ENCODE results near the gene IGF2BP1.
"Not testable (repeated sequence)": the region's sequence is repeated elsewhere in the genome, so short reads cannot be mapped to it uniquely, and the experiment has no call there.

Gene IGF2BP1

GRCh38 chr17:49020609-49021008 is 23.4 kb downstream of the IGF2BP1 start:
- no peak for DNase-seq

GRCh38 chr17:49021095-49021767 is 24.0 kb downstream of the IGF2BP1 start:
- DNase-seq, result no peak

GRCh38 chr17:49021768-49022103 is 24.6 kb downstream of the IGF2BP1 start:
- DNase-seq, result no peak

- no peak for DNase-seq
Observed at GRCh38 chr17:49022391-49022941, 25.3 kb downstream of the IGF2BP1 start.

- DNase-seq, result no peak
Observed at GRCh38 chr17:49024523-49024922, 27.3 kb downstream of the IGF2BP1 start.

GRCh38 chr17:49026447-49026846 is 29.3 kb downstream of the IGF2BP1 start:
- DNase-seq, result not testable (repeated sequence)

GRCh38 chr17:49028271-49028670 is 31.1 kb downstream of the IGF2BP1 start:
- no peak for DNase-seq

- no peak for DNase-seq
Observed at GRCh38 chr17:49029801-49030200, 32.6 kb downstream of the IGF2BP1 start.

- peak in 8 of 14 donors; percentile 1 to 28 (median 18) for DNase-seq
Observed at GRCh38 chr17:49031965-49032928, 35.1 kb downstream of the IGF2BP1 start.

- DNase-seq, result no peak
Observed at GRCh38 chr17:49035470-49036269, 38.5 kb downstream of the IGF2BP1 start.

GRCh38 chr17:49036270-49036626 is 39.1 kb downstream of the IGF2BP1 start:
- no peak for DNase-seq

GRCh38 chr17:49038138-49038537 is 41.0 kb downstream of the IGF2BP1 start:
- DNase-seq, result no peak

GRCh38 chr17:49038544-49038943 is 41.4 kb downstream of the IGF2BP1 start:
- DNase-seq, result no peak

GRCh38 chr17:49039518-49039917 is 42.3 kb downstream of the IGF2BP1 start:
- not testable (repeated sequence) for DNase-seq

- DNase-seq, result no peak
Observed at GRCh38 chr17:49041527-49041926, 44.3 kb downstream of the IGF2BP1 start.

GRCh38 chr17:49045376-49045775 is 48.2 kb downstream of the IGF2BP1 start:
- no peak for DNase-seq

- DNase-seq, result no peak
Observed at GRCh38 chr17:49046912-49047311, 49.7 kb downstream of the IGF2BP1 start.

- no peak for DNase-seq
Observed at GRCh38 chr17:49049265-49049664, 52.1 kb downstream of the IGF2BP1 start.

GRCh38 chr17:49050611-49051010 is 53.4 kb downstream of the IGF2BP1 start:
- no peak for DNase-seq

GRCh38 chr17:49051269-49051668 is 54.1 kb downstream of the IGF2BP1 start:
- no peak for DNase-seq

- DNase-seq, result no peak
Observed at GRCh38 chr17:49053171-49053829, 56.1 kb downstream of the IGF2BP1 start.
